Gastrocnemius medialis (tissue), 4 donors: ENCODE data around the gene PAK5.

Experiments used
- POLR2A ChIP-seq, 2 donors: fragments of 450-650 bp; IDR thresholded peaks; one replicate each; pipeline ENCODE4 v1.6.1; 2017; ENCODE audit warnings: antibody characterized with exemption in 2 of 2, mild to moderate bottlenecking in 2 of 2, moderate library complexity in 2 of 2
- TF ChIP-seq, protein P1 (sequence below), 5 experiments: fragments of 450-650 bp in 3 of 5; fragments of 200-600 bp in 2 of 5; sonication (generic) in 2 of 5; IDR thresholded peaks in 4 of 5; conservative IDR thresholded peaks in 1 of 5; 1 replicate in 4 of 5; 2 replicates in 1 of 5; pipeline ENCODE4 v1.5.1; 2016 to 2019; ENCODE audit warnings: antibody characterized with exemption in 5 of 5, mild to moderate bottlenecking in 3 of 5, moderate library complexity in 3 of 5

- TF ChIP-seq, protein P1, sequence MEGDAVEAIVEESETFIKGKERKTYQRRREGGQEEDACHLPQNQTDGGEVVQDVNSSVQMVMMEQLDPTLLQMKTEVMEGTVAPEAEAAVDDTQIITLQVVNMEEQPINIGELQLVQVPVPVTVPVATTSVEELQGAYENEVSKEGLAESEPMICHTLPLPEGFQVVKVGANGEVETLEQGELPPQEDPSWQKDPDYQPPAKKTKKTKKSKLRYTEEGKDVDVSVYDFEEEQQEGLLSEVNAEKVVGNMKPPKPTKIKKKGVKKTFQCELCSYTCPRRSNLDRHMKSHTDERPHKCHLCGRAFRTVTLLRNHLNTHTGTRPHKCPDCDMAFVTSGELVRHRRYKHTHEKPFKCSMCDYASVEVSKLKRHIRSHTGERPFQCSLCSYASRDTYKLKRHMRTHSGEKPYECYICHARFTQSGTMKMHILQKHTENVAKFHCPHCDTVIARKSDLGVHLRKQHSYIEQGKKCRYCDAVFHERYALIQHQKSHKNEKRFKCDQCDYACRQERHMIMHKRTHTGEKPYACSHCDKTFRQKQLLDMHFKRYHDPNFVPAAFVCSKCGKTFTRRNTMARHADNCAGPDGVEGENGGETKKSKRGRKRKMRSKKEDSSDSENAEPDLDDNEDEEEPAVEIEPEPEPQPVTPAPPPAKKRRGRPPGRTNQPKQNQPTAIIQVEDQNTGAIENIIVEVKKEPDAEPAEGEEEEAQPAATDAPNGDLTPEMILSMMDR (IDR thresholded peaks at IDR 0.05 in 4 of 5, conservative IDR thresholded peaks at IDR 0.05 in 1 of 5) = no peak
- no peak for TF ChIP-seq POLR2A (IDR thresholded peaks at IDR 0.05)
Measured at GRCh38 chr20:9501473-9501872, 337.4 kb downstream of the PAK5 start.
